Spinal cord (tissue), 10 donors: Measurements from ENCODE around the gene ORC3. TPM values are rescaled to one million over a fixed set of nuclear protein-coding genes. Genes with fewer than 3 reads are reported as not detected.

ENCODE experiments used
- DNase-seq, 6 donors: peaks; one replicate each; pipeline versions ENCODE4 v3.0.0 to v3.0.0-alpha.2; 2013 to 2015; ENCODE audit warnings: low spot score in 6 of 6, low read depth in 4 of 6
- H3K27ac ChIP-seq: one replicate; pipeline ENCODE4 v1.5.1; 2013; ENCODE audit warnings: low read depth, low read length, control low read depth
- H3K27me3 ChIP-seq: one replicate; pipeline ENCODE4 v1.6.1; 2013; ENCODE audit warnings: low read length; ENCODE audit not compliant: control insufficient read depth, insufficient read depth
- H3K36me3 ChIP-seq: one replicate; pipeline ENCODE4 v1.6.1; 2013; ENCODE audit warnings: low read length; ENCODE audit not compliant: control insufficient read depth, insufficient read depth
- H3K4me1 ChIP-seq: one replicate; pipeline ENCODE4 v1.6.1; 2013; ENCODE audit warnings: low read length; ENCODE audit not compliant: control insufficient read depth, insufficient read depth
- H3K4me3 ChIP-seq: one replicate; pipeline ENCODE4 v1.5.1; 2013; ENCODE audit warnings: low read depth, low read length, control low read depth
- H3K9me3 ChIP-seq: one replicate; pipeline ENCODE4 v1.6.1; 2013; ENCODE audit warnings: low read length; ENCODE audit not compliant: control insufficient read depth, insufficient read depth
- WGBS: methylation state at CpG from one replicate; pipeline ENCODE4 v1.1.5; 2013; ENCODE audit warnings: missing lambda C conversion rate; ENCODE audit not compliant: insufficient coverage; 5-methylcytosine and 5-hydroxymethylcytosine counted together
- polyA plus RNA-seq, 2 donors: library from polyadenylated mRNA; unstranded; fragments of 120-200 nt; gene quantifications; one replicate each; pipeline ENCODE4 v1.2.1, GENCODE V29; 2013; ENCODE audit not compliant: insufficient read length in 2 of 2
- total RNA-seq, 2 donors: library from RNA; depleted of rRNA in 1 of 2; stranded (reverse); fragments of 120-200 nt in 1 of 2; fragments of >200 nt in 1 of 2; gene quantifications; one replicate each; pipeline versions ENCODE4 v1.2.3 to v1.2.4, GENCODE V29; 2013 to 2014
- donor health status: healthy.

ORC3 gene
- total and polyA plus RNA-seq, 4 donors = 35.8 to 56.3 (median 41.9) TPM

- H3K36me3 ChIP-seq = peaks cover 10% of the 10 kb centered on the region
- no peaks in the 10 kb centered on the region for H3K9me3 ChIP-seq
- H3K27me3 ChIP-seq = no peaks in the 10 kb centered on the region
- H3K4me1 ChIP-seq = no peaks in the 10 kb centered on the region
- H3K27ac ChIP-seq = no peak overlapping the region
- no peak for DNase-seq
- H3K4me3 ChIP-seq = no peak overlapping the region
These were observed 77.1 kb downstream of the ORC3 start for GRCh38 chr6:87667032-87667431.

- DNase-seq = no peak
- Histone ChIP-seq H3K27me3 (no peaks in the 10 kb centered on the region), H3K36me3 (peaks cover 10% of the 10 kb centered on the region), H3K9me3 (no peaks in the 10 kb centered on the region), H3K4me1 (no peaks in the 10 kb centered on the region), H3K4me3 (no peak overlapping the region), H3K27ac (no peak overlapping the region)
- WGBS = no CpG with 5 or more reads among the region's 2 CpGs
These were observed 78.1 kb downstream of the ORC3 start for GRCh38 chr6:87668013-87668412.

GRCh38 chr6:87669051-87669450 is 79.1 kb downstream of the ORC3 start:
- Histone ChIP-seq H3K4me3 (no peak overlapping the region), H3K36me3 (peaks cover 20% of the 10 kb centered on the region), H3K27me3 (no peaks in the 10 kb centered on the region), H3K4me1 (no peaks in the 10 kb centered on the region), H3K9me3 (no peaks in the 10 kb centered on the region), H3K27ac (no peak overlapping the region)
- DNase-seq = no peak
- WGBS = no CpG with 5 or more reads among the region's 3 CpGs

- H3K27ac ChIP-seq = no peak overlapping the region
- no peaks in the 10 kb centered on the region for H3K4me1 ChIP-seq
- peaks cover 22% of the 10 kb centered on the region for H3K36me3 ChIP-seq
- no peaks in the 10 kb centered on the region for H3K9me3 ChIP-seq
- H3K27me3 ChIP-seq = no peaks in the 10 kb centered on the region
- no peak overlapping the region for H3K4me3 ChIP-seq
- DNase-seq = no peak
- 38% methylated on average over 2 of the region's 2 CpGs for WGBS
These were observed 80.8 kb downstream of the ORC3 start for GRCh38 chr6:87670707-87671106.

- DNase-seq = no peak
- H3K27ac ChIP-seq = no peak overlapping the region
- WGBS = 92% methylated on average over 1 of the region's 6 CpGs
- H3K27me3 ChIP-seq = no peaks in the 10 kb centered on the region
- no peaks in the 10 kb centered on the region for H3K4me1 ChIP-seq
- peaks cover 25% of the 10 kb centered on the region for H3K36me3 ChIP-seq
- no peaks in the 10 kb centered on the region for H3K9me3 ChIP-seq
- H3K4me3 ChIP-seq = no peak overlapping the region
These were observed 81.7 kb downstream of the ORC3 start for GRCh38 chr6:87671555-87672029.

GRCh38 chr6:87672641-87673040 is 82.7 kb downstream of the ORC3 start:
- no peak for DNase-seq
- no peaks in the 10 kb centered on the region for H3K4me1 ChIP-seq
- H3K4me3 ChIP-seq = no peak overlapping the region
- no peak overlapping the region for H3K27ac ChIP-seq
- H3K27me3 ChIP-seq = no peaks in the 10 kb centered on the region
- peaks cover 28% of the 10 kb centered on the region for H3K36me3 ChIP-seq
- 83% methylated on average over 1 of the region's 2 CpGs for WGBS
- no peaks in the 10 kb centered on the region for H3K9me3 ChIP-seq

- H3K36me3 ChIP-seq = peaks cover 31% of the 10 kb centered on the region
- H3K9me3 ChIP-seq = no peaks in the 10 kb centered on the region
- H3K27me3 ChIP-seq = no peaks in the 10 kb centered on the region
- no peaks in the 10 kb centered on the region for H3K4me1 ChIP-seq
- DNase-seq = no peak
- H3K4me3 ChIP-seq = no peak overlapping the region
- no peak overlapping the region for H3K27ac ChIP-seq
- WGBS = 96% methylated on average over 3 of the region's 5 CpGs
These were observed 83.3 kb downstream of the ORC3 start for GRCh38 chr6:87673237-87673636.

GRCh38 chr6:87674290-87674689 is 84.4 kb downstream of the ORC3 start:
- H3K27me3 ChIP-seq = no peaks in the 10 kb centered on the region
- H3K36me3 ChIP-seq = peaks cover 28% of the 10 kb centered on the region
- H3K4me1 ChIP-seq = no peaks in the 10 kb centered on the region
- H3K27ac ChIP-seq = no peak overlapping the region
- DNase-seq = no peak
- no peaks in the 10 kb centered on the region for H3K9me3 ChIP-seq
- H3K4me3 ChIP-seq = no peak overlapping the region

GRCh38 chr6:87675004-87675681 is 85.2 kb downstream of the ORC3 start:
- WGBS = 40% methylated on average over 1 of the region's 4 CpGs
- H3K27ac ChIP-seq = no peak overlapping the region

GRCh38 chr6:87682310-87682709 is 92.4 kb downstream of the ORC3 start:
- Histone ChIP-seq H3K27ac (no peak overlapping the region), H3K4me1 (no peaks in the 10 kb centered on the region), H3K9me3 (no peaks in the 10 kb centered on the region), H3K4me3 (no peak overlapping the region), H3K36me3 (peaks cover 8% of the 10 kb centered on the region), H3K27me3 (no peaks in the 10 kb centered on the region)
- DNase-seq = no peak

More at GRCh38 chr6:87675004-87675681, 85.2 kb downstream of the ORC3 start:
- no peaks in the 10 kb centered on the region for H3K4me1 ChIP-seq
- peaks cover 26% of the 10 kb centered on the region for H3K36me3 ChIP-seq
- H3K27me3 ChIP-seq = no peaks in the 10 kb centered on the region
- DNase-seq = no peak
- H3K9me3 ChIP-seq = no peaks in the 10 kb centered on the region
- no peak overlapping the region for H3K4me3 ChIP-seq
